ENCODE measurements around the gene DAPK1.

Gene DAPK1

GRCh38 chr9:87662808-87663528 lies 165.3 kb downstream of the DAPK1 start:
- H3K27ac ChIP-seq = no peak overlapping the region
- TF ChIP-seq, protein P1, sequence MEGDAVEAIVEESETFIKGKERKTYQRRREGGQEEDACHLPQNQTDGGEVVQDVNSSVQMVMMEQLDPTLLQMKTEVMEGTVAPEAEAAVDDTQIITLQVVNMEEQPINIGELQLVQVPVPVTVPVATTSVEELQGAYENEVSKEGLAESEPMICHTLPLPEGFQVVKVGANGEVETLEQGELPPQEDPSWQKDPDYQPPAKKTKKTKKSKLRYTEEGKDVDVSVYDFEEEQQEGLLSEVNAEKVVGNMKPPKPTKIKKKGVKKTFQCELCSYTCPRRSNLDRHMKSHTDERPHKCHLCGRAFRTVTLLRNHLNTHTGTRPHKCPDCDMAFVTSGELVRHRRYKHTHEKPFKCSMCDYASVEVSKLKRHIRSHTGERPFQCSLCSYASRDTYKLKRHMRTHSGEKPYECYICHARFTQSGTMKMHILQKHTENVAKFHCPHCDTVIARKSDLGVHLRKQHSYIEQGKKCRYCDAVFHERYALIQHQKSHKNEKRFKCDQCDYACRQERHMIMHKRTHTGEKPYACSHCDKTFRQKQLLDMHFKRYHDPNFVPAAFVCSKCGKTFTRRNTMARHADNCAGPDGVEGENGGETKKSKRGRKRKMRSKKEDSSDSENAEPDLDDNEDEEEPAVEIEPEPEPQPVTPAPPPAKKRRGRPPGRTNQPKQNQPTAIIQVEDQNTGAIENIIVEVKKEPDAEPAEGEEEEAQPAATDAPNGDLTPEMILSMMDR (IDR thresholded peaks at IDR 0.05) = peak; percentile 88
- no peak for TF ChIP-seq ZFX (IDR thresholded peaks at IDR 0.05; ENCODE audit: borderline replicate concordance)

DNA sequence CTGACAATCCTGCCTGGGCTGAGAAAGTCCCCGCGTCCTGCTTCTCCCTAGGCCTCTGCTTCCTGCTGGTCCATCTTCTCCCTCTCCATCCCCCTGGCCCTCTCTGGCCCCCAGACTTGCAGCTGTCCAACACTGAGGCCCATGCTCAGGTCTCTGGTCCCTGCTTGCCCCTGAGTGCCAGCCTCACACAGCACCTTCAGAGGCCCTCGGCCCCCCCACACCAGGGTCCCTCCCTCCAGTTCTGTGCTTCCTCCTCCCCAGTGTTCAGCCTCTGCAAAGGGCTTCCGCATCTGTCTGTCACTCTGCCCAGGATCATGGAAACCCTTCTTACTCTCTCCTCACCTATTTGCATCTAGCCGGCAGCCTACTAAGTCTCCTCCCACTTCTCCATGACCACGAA lies 165.9 kb downstream of the DAPK1 start:
- H3K27ac ChIP-seq = no peak overlapping the region
- TF ChIP-seq, protein P1 (IDR thresholded peaks at IDR 0.05) = no peak
- TF ChIP-seq ZFX (IDR thresholded peaks at IDR 0.05; ENCODE audit: borderline replicate concordance) = no peak

GRCh38 chr9:87664153-87665060 lies 166.7 kb downstream of the DAPK1 start:
- no peak for TF ChIP-seq ZFX (IDR thresholded peaks at IDR 0.05; ENCODE audit: borderline replicate concordance)
- TF ChIP-seq, protein P1 (IDR thresholded peaks at IDR 0.05) = no peak
- H3K27ac ChIP-seq = no peak overlapping the region

DNA sequence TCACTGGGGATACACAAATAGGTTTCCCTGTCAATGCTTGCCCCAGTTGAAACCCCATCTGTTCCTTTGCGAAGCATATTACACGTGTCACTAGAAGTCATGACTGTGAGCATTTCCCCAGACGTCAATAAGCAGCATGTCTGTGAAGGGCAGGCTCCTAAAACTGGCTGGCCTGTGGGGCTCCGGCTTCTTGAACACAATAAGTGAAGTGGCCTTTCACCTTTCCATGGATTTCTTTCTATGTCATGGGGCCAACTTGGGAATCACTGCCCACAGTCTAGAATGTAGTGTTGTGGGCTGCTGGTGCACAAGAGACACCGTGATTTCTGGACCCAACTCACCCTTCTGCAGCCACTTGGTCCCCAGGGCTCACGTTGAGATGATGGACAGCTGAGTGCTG lies 167.8 kb downstream of the DAPK1 start:
- no peak overlapping the region for H3K27ac ChIP-seq
- TF ChIP-seq, protein P1 (IDR thresholded peaks at IDR 0.05) = no peak
- no peak for TF ChIP-seq ZFX (IDR thresholded peaks at IDR 0.05; ENCODE audit: borderline replicate concordance)

DNA sequence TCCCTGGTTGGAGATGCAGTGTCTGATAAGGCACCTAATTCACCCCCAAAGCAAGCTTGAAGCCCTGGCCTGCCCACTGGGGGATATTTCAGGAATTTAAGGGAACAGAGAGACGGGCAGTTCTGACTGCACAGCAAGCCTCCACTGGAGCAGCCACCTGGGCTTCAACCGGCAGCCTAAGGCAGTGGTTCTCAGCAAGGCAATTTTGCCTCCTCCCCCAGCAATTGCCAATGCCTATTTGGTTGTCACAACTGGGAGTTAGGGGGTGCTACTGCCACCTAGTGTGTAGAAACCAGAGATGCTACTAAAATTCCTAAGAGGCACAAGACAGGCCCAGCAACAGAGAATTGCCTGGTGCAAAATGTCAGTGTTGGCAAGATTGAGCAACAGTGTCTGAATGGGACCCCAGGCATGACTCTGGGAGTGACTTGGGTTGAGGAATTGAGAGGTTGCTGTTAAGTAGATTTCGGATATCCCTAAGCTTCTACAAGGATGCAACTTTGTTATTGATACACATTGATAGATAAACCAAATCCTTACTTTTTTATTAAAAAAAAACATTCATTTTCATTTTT lies 169.6 kb downstream of the DAPK1 start:
- TF ChIP-seq ZFX (IDR thresholded peaks at IDR 0.05; ENCODE audit: borderline replicate concordance) = no peak
- TF ChIP-seq, protein P1 (IDR thresholded peaks at IDR 0.05) = peak; percentile 36
- H3K27ac ChIP-seq = no peak overlapping the region

- H3K27ac ChIP-seq = no peak overlapping the region
- no peak for TF ChIP-seq ZFX (IDR thresholded peaks at IDR 0.05; ENCODE audit: borderline replicate concordance)
- TF ChIP-seq, protein P1 (IDR thresholded peaks at IDR 0.05) = no peak
Observed at GRCh38 chr9:87668222-87668621, 170.6 kb downstream of the DAPK1 start.

All from 22Rv1 (cell line).